ENCODE measurements around the gene PAPSS1.
A peak's percentile ranks its signal among the peaks of the same experiment; 100 is the strongest.

The PAPSS1 gene

DNA sequence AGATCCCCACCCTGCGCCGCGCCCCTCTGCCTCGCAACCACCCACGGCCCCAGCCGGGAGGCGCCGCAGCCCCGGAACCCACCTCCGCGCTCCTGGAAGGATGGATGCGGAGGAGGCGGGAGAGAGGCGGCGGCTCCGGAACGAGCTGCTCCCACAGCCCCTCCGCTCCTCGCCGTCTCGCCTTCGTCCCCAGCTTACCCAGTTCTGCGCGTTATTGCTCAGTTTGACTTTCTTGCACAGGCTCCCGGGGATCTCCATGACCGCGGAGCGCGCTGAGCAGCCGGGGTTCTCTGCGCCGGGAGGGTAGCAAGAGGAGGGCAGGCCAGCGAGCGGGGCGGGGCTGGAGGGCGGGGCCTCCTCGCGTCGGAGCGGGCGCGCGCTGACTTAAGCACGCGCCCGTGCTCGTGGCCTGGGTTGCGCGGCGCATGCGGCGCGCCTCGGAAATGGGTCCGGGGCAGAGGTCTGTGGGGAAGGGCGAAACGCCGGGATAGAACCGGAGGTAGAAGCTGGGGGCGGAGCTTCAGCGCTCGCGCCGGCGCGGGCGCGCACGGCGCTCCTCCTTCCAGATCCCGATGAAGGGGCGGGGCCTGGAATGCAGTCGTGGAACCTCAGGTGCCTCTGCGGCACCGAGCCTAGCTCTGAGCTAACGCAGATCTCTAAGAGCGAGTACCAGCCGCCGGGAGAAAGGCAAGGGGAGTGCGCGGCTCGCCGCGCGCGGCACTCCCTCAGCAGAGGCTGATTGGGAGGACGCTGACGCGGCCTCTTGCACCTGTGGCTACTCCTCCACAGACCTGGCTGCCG, at the start of gene PAPSS1:
Gene PAPSS1, minus strand, starts transcription at position 313 of the 801 bp plus-strand sequence. Its CDS starts 55 bp downstream, at position 258.
- H3K4me3 ChIP-seq (ENCODE audit: low read length): peak within 1 kb of the TSS; percentile 76
- TF ChIP-seq ZNF274 (IDR thresholded peaks at IDR 0.05; ENCODE audit: low read depth, low read length): no peak

DNA sequence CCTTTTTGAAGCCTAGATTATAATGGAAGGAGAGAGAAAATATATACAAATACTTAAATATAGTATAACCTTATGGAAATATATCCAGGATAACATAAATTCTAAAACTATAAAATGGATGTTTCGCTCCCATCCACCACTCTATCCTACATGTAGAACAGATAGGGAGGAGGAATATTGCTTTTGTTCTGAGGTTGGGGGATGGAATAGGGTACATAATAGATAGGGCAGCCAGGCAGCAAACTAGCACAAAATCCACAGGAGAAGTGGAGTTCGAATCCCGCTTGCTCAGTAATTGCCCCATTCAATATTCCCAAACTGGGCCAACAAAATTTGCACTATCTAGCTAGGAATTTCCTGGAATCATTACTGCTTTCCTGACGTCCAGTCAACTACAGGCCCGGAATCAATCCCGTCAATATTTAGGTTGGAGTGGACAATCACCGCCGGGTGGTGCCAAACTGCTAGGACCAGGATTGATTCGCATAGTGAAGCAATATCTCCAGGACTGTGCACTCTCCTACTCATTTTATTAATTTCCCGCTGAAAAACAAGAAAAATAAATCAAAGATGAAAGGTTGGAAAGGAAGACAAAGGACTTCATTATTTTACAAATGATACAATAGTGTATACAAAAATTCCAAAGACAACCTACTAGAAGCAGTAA, 40.4 kb upstream of the PAPSS1 start:
- H3K4me3 ChIP-seq (ENCODE audit: low read length): no peak overlapping the region
- no peak for TF ChIP-seq ZNF274 (IDR thresholded peaks at IDR 0.05; ENCODE audit: low read depth, low read length)

DNA sequence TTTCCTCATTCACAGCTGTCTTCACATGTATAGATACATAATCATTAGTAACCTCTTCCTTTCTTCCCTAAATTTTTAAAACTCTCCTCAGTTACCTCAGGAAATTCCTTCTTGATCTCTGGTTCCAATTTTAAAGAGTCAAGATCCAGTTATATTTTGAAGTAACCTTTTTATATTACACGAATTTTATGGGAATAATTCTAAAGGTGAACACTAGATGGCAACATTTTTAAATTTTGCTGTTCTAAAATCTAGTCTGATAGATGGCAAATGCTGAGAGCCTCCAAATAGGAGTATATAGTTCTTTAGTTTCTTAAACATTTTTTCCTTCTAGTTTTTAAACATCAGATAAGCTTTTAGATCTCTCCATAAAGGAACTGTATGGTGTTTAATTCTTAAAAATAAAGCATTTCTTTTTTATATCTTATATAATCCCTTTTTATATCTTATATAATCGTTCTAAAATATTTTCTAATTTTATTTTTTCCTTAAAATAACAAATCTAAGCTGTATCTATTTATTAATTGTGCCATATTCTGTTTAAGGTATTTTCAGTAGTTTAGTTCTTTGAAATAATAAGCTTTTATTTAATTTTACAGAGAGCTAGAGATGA, 37.9 kb upstream of the PAPSS1 start:
- no peak for TF ChIP-seq ZNF274 (IDR thresholded peaks at IDR 0.05; ENCODE audit: low read depth, low read length)
- H3K4me3 ChIP-seq (ENCODE audit: low read length): no peak overlapping the region

DNA sequence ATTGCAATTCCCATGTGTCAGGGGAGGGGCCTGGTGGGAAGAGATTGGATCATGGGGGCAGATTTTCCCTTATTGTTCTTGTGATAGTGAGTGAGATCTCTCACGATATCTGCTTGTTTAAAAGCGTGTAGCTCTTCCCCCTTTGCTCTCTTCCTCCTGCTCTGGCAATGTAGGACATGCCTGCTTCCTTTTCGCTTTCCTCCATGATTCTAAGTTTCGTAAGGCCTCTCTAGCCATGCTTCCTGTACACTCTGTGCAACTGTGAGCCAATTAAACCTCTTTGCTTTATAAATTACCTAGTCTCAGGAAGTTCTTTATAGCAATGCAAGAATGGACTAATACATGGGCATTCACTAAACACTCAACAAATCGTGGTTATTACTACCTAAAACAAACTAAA, 37.2 kb upstream of the PAPSS1 start:
- no peak overlapping the region for H3K4me3 ChIP-seq (ENCODE audit: low read length)
- no peak for TF ChIP-seq ZNF274 (IDR thresholded peaks at IDR 0.05; ENCODE audit: low read depth, low read length)

DNA sequence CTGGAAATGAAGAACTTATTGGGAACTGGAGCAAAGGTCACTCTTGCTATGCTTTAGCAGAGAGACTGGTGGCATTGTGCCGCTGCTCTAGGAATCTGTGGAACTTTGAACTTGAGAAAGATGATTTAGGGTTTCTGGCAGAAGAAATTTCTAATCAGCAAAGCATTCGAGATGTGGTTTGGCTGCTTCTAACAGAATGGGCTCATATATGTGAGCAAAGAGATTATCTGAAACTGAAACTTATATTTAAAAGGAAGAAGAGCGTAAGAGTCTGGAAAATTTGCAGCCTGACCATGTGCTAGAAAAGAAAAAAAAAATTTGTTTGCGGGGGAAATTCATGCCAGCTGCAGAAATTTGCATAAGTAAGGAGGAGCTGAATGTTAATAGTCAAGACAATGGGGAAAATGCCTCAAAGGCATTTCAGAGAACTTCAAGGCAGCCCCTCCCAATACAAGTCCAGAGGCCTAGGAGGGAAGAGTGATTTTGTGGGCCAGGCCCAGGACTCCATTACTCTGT, 35.9 kb upstream of the PAPSS1 start:
- TF ChIP-seq ZNF274 (IDR thresholded peaks at IDR 0.05; ENCODE audit: low read depth, low read length): no peak
- H3K4me3 ChIP-seq (ENCODE audit: low read length): no peak overlapping the region

DNA sequence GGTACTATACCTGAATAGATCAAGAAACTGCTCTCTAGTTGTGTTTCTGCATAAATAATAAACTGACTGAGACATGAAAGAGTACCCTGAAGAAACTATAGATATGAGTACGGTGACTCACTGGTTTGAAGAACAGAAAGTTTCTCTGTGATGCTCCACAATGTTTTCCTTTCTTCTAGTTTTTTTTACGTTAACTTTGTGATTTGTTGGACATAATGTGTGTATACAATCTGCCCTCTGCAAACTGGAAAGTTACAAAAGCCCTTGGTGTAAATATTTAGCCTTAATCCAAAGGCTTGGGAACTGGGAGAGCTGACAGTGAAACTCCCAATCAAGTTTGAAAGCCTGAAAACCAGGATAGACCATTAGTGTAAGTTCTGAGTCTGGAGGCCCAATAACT, 31.6 kb upstream of the PAPSS1 start:
- TF ChIP-seq ZNF274 (IDR thresholded peaks at IDR 0.05; ENCODE audit: low read depth, low read length): no peak
- H3K4me3 ChIP-seq (ENCODE audit: low read length): no peak overlapping the region

DNA sequence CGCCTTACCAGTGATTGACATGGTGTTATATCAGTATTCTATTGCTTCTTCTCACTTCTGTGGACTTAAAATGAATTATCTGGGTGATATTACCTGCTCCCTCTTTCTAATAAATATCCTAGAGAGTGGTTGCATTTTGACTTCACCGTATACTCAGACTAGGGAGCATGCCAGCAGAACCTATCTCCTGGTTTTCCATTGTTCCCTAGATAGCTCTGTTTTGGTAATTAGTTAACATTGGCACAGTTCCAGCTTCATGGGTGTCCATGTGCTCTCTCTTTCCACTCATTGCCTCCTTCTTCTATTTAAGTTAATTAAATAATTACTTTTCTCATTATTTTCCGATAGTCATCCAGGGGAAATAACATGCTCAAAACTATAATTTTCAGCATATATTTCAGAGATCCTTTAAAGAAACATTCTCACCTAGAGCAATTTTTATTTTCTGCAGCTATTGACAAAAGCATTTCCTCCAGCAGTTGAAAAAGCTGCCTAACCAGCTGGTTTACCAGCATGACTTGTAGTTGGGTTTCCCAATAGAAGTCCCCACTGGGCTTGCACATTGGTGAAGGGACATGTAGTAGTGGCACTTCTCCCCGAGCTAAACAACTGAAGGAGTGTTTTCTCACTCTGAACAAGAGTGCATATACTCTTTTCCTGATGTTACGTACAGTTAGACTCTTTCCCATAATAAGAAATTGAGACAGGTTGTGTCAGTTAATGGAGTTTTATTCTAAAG, 27.9 kb upstream of the PAPSS1 start:
- H3K4me3 ChIP-seq (ENCODE audit: low read length): no peak overlapping the region
- no peak for TF ChIP-seq ZNF274 (IDR thresholded peaks at IDR 0.05; ENCODE audit: low read depth, low read length)

DNA sequence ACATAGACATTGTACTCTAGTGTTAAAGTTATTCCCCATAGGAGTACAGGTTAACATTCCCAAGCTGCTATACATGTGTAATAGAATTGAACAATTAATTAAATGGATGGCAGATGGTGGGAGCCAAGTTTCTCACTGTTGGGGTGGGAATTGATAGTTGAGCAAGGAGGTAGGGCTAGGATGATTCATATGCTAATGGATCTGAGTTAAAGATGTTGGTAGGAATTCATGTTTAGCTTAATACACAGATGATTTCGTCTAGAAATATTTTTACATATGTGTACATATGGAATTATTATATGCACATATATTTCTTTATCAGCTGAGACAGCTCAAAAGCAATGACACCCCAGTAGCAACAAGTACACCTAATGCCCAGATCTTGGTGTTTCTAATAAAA, 26.1 kb upstream of the PAPSS1 start:
- H3K4me3 ChIP-seq (ENCODE audit: low read length): no peak overlapping the region
- TF ChIP-seq ZNF274 (IDR thresholded peaks at IDR 0.05; ENCODE audit: low read depth, low read length): no peak

DNA sequence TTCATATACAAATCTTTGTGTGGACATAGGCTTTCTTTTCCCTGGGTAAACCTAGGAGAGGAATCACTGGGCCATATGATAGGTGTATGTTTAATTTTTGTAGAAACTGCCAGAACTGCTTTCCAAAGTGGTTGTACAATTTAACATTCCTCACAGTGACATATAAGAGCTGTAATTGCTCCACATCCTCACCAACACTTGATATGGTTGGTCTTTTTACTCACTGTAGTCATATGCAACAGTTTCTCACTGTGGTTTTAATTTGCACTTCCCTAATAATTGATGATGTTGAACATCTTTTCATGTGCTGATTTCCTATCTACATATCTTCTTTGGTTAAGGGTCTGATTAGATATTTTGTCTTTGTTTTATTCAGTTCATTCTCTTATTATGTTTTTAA, 24.5 kb upstream of the PAPSS1 start:
- H3K4me3 ChIP-seq (ENCODE audit: low read length): no peak overlapping the region
- no peak for TF ChIP-seq ZNF274 (IDR thresholded peaks at IDR 0.05; ENCODE audit: low read depth, low read length)

DNA sequence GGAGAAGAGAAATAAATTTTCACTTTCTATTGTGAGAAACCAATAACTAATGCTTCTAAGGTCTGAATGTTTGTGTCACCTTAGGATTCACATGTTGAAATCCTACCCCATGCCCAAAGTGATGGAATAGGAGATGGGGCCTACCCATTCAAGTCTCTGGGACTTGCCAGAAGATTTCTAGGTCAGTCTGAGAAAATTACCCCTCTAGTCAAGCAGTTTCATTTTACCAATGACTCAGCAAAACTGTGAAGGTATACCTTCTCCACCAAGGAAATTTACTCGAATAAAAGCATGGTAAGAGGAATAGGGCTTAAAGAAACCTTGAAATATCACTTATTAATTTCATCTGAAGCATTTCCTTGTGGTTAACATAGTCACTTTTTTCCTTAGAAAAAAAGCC, 23.5 kb upstream of the PAPSS1 start:
- no peak for TF ChIP-seq ZNF274 (IDR thresholded peaks at IDR 0.05; ENCODE audit: low read depth, low read length)

DNA sequence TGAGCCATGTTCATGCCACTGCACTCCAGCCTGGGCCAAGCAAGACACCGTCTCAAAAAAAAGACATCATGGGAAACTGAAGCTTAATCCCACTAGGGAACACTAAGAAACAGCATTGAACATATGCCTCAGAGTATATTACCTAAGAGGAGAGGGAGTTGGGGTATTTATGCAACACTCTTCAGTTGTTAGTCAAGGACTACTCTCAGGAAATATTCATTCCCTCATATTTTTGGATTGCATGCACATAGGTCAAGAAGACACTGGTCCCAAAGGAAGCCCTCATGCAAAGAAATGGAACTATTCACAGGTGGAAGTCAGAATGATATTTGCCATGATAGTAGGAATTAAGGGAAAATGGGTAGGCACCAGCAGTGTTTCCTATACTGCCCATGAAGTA, 22.8 kb upstream of the PAPSS1 start:
- no peak overlapping the region for H3K4me3 ChIP-seq (ENCODE audit: low read length)
- no peak for TF ChIP-seq ZNF274 (IDR thresholded peaks at IDR 0.05; ENCODE audit: low read depth, low read length)

More for the DNA sequence above, 23.5 kb upstream of the PAPSS1 start:
- H3K4me3 ChIP-seq (ENCODE audit: low read length): no peak overlapping the region

DNA sequence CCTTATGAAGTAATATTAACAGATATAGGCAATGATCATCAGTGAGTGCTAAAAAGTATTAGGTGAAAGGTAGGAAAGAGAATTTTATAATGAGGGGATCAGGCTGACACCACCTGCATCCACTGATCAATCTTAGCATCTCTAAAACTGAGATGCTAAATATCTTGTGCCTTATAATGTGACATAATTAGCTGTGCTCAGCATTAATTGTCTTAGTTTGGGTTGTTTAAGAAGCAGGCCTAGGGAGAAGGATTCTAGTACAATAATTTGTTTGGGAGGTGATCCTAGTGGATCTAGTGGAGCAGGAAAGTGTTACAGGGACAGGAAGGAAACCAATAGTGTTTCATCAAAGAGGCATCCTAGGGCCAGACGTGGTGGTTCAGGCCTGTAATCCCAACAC, 22.2 kb upstream of the PAPSS1 start:
- H3K4me3 ChIP-seq (ENCODE audit: low read length): no peak overlapping the region
- no peak for TF ChIP-seq ZNF274 (IDR thresholded peaks at IDR 0.05; ENCODE audit: low read depth, low read length)

DNA sequence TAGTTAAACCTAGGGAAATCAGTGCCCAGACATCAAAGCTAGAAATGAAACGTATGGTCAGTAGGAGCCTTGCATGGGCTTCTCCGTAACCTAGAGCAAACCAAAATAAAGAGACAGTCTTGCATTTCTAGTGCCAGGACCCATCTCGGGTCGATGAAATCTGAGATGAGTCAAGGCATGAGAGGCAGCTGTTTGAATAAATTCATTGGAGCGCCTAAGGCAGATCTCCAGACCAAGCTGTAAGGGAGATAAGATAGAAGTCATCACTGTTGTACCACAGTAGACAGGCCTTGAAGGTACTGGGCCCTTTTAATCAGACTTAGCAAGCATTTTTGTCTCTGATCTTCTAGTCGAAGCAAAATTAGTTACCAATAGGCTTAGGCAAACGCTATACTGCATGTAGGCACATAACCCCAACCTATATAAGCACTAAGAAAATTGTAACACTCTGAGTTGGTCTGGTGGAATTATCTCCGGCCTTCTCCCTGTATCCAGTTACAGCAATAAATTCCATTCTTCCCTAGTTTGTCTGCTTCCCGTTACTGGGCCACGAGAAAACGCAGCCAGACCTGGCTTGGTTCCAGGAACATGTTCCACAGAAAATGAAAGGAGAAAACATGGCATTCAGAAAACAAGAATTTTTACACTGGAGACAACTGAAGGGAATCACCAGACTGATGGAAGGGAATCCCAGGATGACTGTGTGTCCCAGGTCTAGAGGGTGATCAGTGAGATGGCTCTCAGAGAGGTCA, 21.1 kb upstream of the PAPSS1 start:
- no peak for TF ChIP-seq ZNF274 (IDR thresholded peaks at IDR 0.05; ENCODE audit: low read depth, low read length)
- no peak overlapping the region for H3K4me3 ChIP-seq (ENCODE audit: low read length)
